NCI-H2107 treated with DMSO at 0.1 percent for 48 hours (cell line): Measurements from ENCODE around the gene ACBD4.
"Not testable (repeated sequence)": the region's sequence is repeated elsewhere in the genome, so short reads cannot be mapped to it uniquely, and the experiment has no call there.

Source experiments
- DNase-seq: peaks from one replicate; lab custom pipeline; 2025; ENCODE audit not compliant: unreplicated experiment; lab: John Stamatoyannopoulos, UW

The ACBD4 gene

DNA sequence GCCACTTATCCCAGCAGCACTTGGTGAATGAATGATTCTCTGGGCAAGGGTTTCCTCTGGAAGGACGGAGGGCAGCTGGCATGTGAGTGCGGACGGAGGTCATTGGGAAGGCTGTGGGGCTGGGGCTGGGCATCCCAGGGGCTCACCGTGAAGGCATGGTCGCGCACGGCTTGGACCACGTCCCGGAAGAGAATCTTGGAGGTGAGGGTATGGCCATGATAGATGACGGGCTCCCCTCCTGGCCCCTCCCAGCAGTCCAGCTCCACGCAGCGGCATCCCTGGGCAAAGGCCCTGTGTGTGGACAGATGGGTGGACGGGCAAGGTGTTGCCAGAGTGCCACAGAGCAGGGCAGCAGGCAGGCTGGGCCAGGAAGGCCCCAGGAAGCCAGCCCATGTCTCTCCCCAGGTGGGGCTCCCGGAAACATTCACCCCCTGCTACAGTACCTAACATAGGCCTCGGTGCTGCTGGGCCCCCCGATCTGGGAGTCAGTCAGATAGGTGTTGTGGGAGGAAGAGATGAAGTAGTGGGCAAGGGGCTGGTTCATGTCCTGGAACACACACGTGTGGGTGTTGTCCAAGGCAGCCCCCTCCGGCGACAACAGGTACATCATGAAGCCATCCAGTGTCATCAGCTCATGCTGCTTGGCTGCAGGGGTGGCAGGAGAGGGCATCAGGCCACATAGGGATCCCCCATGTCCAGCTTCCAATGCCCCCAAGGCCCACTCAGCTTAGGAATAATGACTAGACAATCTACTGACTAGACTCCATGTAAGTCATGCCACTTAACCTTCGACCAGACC, 17.4 kb upstream of the ACBD4 start:
- no peak for DNase-seq

DNA sequence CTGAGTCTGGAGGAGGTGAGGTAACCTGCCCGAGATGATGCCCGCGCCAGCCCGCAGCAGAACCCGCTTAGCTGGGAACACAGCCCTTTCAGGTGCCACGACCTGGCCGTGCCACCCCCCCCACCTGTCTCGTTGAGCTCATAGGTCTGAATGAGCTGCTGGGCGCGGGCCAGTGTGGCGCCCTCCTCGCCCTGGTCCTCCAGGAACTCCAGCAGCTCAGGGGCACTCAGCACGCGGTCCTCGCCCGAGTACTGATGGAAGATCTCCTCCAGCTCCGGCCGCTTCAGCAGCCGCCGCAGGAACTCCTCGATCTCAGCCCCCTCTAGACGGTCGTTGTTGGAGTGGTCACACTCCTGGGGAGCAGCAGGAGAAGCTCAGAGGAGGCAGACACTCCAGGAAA, 16.8 kb upstream of the ACBD4 start:
- DNase-seq, result no peak

DNA sequence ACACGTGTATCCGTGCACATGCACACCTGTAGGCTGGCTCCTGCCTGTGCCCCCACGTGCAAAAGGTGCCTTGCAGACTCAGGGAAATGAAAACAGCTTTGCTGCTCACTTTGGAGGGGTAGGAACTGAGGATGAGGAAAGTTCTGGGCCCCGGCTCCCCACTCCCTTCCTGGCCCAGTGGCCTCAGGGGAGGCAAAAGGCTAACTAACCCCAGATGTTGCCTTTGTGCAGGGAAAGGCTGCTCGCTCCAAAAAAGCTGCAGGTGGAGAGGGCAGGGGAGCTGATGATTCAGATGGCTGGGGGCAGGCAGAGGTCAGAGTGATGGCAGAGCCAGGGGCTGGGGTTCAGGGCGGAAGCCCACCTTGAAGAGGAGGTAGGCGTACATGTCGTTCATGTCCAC, 15.5 kb upstream of the ACBD4 start:
- no peak for DNase-seq

DNA sequence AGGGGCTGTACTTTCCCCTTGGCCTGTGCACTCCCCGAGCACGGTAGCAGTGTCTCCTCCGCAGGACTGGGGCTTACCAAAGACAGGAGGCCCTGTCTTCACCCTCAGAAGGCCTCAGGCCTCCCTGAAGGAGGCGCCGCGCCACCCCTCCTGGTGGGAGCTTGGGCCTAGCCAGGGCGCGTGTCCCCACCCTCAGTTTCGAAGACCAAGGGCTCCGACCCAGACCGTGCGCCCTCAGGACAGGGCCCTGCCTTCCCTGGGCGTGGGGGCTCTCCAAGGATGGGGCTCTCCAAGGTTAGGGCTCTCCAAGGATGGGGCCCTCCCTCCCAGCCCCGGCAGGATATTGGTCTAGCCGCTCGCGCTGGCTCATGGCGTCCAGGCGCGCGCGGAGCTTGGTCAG, 14.9 kb upstream of the ACBD4 start:
- DNase-seq, result no peak

DNA sequence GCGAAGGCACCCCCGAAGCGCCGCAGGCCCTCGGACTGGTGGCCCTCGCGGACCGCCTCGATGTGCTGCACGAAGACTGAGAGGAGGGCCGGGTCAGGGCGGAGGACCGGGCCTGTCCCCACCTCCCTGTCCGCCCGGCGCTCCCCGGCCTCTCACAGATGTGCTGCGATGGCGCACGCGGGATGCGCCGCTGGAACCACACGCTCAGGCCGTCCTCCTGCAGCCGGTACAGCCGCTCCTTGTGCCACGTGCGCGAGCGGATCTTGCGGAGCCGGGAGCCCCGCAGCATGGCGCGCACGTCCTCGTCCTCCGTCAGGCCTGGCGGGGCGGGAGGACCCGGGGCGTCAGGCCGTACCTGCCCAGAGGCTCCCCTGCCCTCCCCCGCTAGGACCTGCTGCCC, 14.4 kb upstream of the ACBD4 start:
- DNase-seq, result no peak

DNA sequence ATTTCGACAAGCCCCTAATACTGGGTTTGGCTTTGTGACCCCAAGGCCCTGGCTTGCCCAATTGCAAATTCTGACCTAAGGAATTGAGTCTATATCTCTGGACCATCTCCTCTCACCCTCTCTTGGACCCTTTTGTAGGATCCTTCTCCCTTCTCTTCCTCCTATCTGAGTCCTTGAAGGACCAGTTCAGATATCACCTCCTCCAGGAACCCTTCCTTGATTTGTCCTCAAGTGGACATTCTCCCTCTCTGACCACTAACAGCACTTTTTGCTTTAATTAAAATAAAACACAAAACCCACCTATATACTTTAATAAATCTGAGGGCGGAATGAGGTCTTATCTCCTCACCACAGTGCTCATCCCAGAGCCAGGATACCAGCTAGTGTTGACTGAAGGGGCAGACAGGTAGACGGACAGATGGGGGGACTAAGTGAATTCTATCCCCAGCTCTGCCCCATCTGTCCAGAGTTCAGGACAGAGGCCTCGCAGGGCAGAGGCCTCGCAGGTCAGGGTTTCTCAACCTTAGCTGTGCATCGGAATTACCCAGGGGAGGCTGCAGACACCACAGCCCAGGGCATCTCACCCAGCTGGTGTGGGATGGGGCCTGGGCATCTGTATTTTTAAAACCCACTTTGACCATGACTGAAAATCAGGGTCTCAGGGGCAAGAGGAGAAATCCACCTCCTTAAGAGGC, 12.3 kb upstream of the ACBD4 start:
- no peak for DNase-seq

DNA sequence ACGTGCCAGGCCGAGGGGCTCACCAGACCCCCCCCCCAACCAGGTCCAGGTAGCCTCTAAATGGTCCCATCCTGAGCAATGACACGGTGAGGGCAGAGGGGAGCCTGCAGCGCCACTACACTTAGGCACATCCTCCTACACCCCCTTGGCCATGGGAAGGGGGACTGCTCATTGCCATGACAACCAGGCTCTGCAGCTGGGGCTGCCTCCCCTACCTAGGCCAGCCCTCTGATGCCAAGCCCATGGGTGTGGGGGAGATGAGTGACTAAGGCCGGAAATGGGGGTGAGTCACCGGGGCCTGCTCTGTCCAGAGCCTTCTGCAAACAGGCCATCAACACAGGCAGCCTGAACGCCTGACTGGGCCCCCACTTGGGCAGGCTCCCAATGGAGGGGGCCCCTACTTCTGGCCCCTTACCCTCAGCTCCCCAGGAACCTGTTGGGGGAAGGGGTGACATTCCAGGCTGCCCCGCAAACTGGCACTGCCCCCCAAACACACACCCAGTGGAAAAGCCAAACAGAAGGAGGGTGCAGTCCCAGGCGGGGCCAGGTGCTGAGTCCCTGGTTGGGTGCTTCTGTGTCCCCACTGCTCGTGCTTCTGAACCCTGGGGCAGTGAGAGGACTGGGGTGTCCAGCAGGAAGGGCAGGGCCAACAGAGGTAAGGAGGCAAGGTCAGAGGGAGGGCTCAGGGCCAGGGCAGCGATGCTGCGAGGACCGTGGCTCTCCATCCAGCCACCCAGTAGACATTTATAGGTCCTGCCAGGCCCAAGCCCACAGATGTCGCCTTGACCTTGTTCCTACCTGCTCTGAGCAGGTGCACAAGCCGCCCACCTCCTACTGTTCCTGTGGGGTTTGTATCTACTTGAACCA, 11.3 kb upstream of the ACBD4 start:
- no peak for DNase-seq

DNA sequence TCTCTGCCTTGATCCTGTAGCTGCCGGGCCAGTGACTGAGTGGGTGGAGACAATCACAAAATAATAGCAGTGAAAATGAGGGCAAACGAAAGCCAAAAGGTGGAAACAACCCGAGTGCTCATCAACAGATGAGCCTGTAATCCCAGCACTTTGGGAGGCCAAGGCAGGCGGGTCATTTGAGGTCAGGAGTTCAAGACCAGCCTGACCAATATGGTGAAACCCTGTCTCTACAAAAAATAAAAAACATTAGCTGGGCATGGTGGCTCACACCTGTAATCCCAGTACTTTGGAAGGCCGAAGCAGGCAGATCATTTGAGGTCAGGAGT, 10.7 kb upstream of the ACBD4 start:
- not testable (repeated sequence) for DNase-seq

DNA sequence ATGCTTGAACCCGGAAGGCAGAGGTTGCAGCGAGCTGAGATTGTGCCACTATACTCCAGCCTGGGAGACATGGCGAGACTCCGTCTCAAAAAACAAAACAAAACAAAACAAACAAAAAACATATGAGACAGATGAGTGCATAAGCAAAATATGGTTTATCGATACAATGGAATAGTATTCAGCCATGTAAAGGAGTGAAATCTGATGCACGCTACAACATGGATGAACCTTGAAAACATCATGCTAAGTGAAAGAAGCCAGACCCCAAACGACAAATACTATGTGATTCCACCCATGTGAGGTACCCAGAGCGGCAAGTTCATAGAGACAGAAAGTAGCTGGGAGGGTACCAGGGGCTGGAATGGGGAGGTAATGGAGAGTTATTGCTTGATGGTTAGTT, 10.0 kb upstream of the ACBD4 start:
- DNase-seq, result no peak

DNA sequence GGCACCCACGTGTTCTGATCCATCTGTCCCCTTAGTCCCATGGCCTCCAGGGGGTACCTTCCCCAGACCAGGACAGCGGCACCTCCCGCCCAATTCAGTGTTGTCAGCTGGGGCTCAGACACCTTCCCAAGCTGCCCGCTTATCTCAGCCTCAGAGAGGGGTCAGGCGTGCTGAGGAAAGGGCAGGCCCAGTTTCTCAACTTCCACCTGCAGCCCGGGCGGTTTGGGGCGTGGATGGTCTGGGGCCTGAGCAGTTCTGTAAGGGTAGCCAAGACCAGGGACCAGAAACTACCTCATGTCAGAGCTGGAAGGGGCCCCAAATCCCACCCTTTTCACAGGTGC, 8.3 kb upstream of the ACBD4 start:
- no peak for DNase-seq

DNA sequence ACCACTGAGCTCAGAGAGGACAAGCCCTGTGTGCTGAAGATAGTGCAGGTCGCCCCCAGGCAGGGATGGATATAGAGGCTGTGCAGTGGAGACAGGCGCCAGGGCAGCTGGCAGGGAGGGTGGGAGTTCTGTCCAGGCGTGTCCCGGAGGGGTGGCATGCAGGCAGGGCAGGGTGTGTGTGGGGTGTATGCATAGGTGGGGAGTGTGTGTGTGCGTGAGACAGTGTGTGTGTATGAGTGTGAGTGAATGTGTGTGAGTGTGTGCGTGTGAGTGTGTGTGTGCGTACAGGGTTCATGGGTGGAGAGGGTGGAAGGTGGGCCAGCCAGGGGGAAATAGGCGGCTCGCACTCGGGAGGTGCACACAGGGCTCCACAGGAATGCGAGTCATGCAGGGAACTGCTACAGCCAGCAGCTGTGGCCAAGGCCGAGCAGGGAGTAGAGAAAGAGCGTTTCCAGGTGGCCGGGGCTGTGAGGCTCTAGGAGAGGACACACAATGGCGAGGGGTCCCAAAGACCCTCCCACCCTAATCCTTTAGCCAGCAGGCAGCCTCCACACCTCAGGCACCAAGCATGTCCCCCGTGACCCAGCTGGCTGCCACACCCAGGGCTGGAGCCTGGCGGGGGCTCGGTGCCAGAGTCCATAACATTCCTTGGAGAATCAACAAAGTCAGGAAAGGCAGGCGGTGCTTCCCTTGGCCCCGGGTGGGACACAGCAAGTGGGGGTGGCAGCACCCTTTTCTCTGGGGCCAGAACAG, 7.8 kb upstream of the ACBD4 start:
- DNase-seq, result no peak

DNA sequence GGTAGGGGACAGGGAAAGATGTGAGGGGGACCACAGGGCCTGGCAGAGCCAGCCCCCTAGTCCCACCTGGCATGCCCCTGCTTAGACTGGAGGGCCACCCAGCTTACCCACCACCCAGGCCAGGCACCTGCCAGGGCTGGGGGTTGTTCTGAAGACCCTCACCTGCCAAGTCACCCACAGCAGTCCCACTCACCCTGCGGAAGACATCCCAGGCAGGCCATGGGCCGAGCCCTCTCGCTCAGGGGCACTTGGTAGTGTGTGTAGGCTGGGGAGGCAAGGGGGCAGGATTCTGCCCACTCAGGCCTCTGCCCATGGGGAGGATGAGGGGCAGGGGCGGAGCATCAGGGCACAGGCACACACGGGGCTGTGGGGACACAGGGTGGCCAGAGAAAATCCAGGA, 7.2 kb upstream of the ACBD4 start:
- no peak for DNase-seq

DNA sequence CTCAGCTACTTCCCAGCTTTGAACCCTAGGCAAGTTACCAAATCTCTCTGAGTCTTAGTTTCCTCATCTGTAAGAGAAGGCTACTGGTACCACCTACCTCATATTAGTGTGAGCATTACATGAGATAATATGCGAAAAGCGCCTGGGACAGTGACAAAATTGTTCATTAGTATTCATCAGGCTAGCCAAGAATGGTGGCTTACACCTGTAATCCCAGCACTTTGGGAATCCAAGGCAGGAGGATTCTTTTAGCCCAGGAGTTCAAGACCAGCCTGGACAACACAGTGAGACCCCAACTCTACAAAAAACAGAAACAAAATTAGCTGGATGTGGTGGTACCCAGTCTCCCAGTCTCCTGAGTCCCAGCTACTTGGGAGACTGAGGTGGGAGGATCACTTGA, 6.5 kb upstream of the ACBD4 start:
- DNase-seq, result no peak

DNA sequence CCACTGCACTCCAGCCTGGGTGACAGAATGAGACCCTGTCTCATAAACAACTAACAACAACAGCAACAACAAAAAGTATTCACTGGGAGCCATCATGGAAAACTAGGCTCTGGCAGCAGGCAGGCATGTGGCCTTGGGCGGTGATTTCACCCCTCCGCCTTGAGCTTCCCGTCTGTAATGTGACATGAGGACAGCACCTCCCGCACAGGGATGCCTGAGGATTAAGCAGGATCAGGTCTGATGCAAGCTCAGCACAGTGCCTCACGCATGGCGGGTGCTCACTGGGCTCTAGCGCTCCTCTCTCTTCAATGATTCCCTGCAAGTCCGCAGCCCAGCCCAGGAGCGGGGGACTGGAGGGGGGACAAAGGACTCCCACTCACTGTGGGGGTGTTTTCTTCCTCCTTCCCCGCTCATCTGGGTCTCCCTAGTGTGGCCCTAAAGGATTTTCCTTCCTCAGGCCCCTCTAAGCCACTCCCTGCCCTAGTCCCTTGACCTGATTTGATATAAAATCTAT, 6.0 kb upstream of the ACBD4 start:
- no peak for DNase-seq

DNA sequence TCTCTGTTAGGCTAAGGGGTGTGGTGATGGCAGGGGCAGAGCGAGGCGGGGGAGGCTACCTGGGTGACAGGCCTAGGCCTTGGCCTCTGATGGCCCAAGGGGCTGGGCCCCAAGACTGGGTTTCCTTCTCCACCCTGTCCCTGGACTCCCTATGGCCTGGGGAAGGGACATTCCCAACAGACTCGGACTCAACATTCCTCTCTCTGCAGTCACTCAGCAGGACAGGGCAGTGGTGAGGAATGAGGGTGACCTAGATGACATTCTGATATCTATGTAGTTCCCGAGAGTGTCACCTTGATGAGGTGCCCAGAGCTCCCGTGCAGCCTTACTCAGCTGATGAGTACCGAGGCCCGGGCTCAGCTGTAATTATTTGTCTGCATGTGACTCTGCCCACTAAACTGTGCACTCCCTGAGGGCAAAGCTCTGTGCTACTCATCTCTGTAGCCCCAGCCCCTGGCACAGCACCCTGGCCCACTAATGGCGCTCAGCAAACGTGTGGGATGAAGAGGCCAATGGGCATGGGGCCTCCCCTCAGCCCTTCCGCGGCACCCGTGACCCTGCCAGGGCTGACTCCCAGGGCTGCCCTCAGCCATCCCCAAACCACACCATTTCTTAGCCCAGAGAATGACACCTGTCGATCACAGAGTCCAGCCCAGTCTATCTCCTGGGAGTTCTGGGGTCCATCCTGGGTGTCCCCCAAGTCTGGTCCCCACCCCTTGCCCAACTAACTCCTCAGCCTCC, 5.4 kb upstream of the ACBD4 start:
- DNase-seq, result no peak

DNA sequence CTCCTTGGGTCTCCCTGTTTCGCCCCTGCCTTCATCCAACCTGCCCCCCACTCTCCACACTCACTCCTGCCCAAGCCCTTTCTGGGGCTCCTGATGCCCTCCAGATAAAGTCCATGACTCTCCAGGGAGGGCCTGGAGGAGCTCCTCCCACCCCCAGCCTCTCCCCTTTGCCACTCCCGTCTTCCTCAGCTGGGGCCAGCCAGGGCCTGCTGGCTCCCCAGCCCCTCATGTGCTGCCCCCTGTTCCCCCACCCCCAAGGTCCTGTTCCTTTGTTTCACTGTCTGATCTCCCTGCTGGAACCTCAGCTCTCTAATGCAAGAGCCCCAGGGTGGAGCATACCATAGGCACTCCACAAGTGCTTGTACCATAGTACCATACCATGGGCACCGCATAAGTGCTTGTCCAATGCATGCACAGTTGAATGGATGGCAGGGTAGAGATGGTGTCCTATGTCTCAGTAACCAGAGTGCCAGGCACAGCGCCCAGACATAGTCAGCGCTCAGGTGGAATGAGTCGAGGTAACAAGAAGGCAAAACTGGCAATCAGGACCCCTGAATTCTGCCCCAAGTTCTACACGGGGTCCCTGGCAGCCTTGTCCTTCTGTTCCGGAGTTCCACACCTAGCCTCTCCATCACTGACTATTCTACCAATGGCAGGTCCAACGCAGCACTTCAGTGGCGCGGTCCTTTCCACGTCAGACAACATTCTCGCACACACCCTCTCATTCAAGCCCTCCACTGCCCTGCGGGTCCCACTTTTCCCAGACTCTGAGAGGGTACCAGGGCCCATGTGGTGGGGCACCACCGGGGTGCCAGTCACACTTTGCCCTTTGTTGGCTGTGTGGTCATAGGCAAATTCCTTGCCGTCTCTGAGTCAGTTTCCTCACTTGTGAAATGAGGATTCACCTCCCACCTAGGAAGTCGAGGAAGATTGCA, 4.5 kb upstream of the ACBD4 start:
- no peak for DNase-seq

DNA sequence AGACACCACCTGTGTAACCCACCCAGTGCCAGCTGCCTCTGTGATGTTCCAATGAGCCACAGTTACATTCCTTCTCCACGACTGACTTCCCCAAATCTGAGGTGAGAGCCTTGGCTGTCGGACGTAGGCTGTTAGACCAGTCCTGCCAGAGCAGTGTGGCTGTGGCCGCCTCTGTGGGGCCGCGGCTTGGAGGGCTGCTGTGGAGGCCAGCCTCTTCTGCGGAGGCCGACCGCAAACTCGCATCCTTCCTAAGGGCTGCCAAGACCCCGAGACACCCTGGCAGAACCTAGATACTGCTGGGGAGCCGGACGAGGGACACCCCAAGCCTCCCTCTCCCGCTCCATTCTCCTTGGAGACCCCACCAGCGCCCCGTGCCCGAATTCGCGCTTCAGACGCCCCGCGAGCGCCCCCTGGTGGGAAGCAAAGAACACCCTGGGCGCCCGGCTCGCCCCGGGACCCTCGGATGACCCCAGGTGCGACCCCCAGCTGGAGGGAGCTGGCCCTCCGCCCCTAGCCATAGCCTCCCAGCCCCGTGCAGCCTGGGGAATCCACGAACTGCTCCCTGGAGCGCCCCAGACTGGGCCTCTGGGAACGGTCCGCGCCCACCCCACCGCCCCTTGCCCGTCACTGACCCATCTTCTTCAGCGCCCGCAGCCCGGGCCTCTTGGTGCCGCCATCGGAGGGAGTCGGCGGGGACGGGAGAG, 3.7 kb upstream of the ACBD4 start:
- no peak for DNase-seq

DNA sequence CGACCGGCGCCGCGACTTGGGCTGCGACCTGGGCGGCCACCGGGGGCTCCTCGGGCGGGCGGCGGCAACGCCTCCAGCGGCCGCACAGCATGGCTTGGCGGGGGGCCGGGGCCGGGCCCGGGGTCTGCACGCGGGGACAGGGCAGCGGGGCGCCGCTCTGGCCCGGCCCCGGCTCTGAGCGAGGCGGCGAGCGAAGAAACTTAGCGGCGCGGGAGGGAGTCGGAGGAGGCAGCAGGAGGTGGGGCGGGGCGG, 3.2 kb upstream of the ACBD4 start, which contains the start of gene PLCD3:
Gene PLCD3, minus strand, starts transcription at position 196 of the 252 bp plus-strand sequence. Its CDS starts 105 bp downstream, at position 91.
- no peak for DNase-seq
